ENCODE measurements around the gene DNAJA3. TPM values are rescaled to one million over a fixed set of nuclear protein-coding genes. Genes with fewer than 3 reads are reported as not detected.

DNAJA3 gene
- total and polyA plus RNA-seq, 7 donors = 68.0 to 110 (median 81.9) TPM

GRCh38 chr16:4402439-4403132, 23.1 kb upstream of the DNAJA3 start:
- no peaks in the 10 kb centered on the region for H3K9me3 ChIP-seq
- DNase-seq (peak; percentile 85 to 91), ATAC-seq (peak; percentile 93 to 98 (median 96))
- TF ChIP-seq, protein P1, sequence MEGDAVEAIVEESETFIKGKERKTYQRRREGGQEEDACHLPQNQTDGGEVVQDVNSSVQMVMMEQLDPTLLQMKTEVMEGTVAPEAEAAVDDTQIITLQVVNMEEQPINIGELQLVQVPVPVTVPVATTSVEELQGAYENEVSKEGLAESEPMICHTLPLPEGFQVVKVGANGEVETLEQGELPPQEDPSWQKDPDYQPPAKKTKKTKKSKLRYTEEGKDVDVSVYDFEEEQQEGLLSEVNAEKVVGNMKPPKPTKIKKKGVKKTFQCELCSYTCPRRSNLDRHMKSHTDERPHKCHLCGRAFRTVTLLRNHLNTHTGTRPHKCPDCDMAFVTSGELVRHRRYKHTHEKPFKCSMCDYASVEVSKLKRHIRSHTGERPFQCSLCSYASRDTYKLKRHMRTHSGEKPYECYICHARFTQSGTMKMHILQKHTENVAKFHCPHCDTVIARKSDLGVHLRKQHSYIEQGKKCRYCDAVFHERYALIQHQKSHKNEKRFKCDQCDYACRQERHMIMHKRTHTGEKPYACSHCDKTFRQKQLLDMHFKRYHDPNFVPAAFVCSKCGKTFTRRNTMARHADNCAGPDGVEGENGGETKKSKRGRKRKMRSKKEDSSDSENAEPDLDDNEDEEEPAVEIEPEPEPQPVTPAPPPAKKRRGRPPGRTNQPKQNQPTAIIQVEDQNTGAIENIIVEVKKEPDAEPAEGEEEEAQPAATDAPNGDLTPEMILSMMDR (IDR thresholded peaks at IDR 0.05) = peak; percentile 93
- no peak overlapping the region for H3K27ac ChIP-seq
- 20 to 35% (median 26%) methylated on average over 24 to 29 of the region's 29 CpGs for WGBS, 3 donors
- H3K27me3 ChIP-seq (ENCODE audit: insufficient read depth in 3 of 3, low read length in 2 of 3) = no peaks in the 10 kb centered on the region
- intact Hi-C loops (cut with DNase I) = loop anchor here (1.0 to 10.0 kb wide), 3 partner anchors 43 to 118 kb away; no protein-coding TSS in a partner anchor
- H3K4me1 ChIP-seq = peaks cover 3% of the 10 kb centered on the region
- peaks cover 0 to 30% of the 10 kb centered on the region in 2 donors for H3K36me3 ChIP-seq (ENCODE audit: insufficient read depth in 1 of 2, low read depth in 1 of 2)
- H3K4me3 ChIP-seq = no peak overlapping the region

DNA sequence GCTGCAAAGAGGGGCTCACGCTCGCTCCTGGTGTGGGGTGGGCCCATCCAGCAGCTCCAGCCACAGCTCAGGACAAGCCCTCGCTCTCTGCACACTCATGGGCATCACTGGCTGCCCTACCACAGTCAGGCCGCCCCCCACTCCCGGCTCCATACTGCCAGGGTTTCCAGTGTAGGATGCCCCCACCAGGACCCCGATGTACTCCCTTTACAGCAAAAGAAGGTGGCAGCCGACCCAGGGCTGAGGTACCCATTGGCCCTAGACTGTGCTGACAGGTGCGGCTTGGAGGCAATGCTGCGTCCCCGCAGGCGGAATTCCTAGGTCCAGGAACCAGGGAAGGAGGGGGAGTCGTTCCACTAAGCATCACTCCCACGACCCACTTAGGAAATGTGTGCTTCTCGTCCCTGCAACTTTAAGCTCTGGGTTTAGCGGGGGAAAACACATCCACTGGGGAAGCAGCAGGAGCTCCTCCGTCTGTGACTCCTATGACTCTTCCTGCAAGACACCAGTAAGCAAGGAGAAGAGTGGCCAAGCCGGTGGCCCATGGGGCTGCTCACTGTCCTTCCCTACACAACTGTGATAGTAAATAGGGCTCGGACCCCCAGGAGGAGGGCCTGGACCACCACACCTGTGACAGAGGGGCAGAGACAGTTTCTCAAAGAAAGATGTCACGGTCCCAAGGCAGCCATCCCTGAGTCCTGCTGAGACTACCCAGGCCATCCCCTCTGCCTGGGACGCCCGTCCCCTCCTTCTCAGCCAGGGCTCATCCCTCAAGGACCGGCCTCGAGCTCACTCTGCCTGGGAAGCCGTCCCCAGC, 22.3 kb upstream of the DNAJA3 start:
- 79 to 82% (median 81%) methylated on average over 24 of the region's 24 CpGs for WGBS, 3 donors

GRCh38 chr16:4404247-4404966, 21.3 kb upstream of the DNAJA3 start:
- no peak for ATAC-seq
- Histone ChIP-seq H3K4me1 (peaks cover 4% of the 10 kb centered on the region), H3K9me3 (no peaks in the 10 kb centered on the region), H3K27ac (no peak overlapping the region), H3K4me3 (no peak overlapping the region), H3K27me3 (ENCODE audit: insufficient read depth in 3 of 3, low read length in 2 of 3) (no peaks in the 10 kb centered on the region), H3K36me3 (ENCODE audit: insufficient read depth in 1 of 2, low read depth in 1 of 2) (peaks cover 0 to 32% of the 10 kb centered on the region in 2 donors)
- WGBS, 3 donors = 77 to 84% (median 80%) methylated on average over 20 of the region's 20 CpGs
- peak in 1 of 2 donors; percentile 57 for DNase-seq
- TF ChIP-seq, protein P1 (IDR thresholded peaks at IDR 0.05) = peak; percentile 15
- intact Hi-C loops (cut with DNase I) = loop anchor here (10.0 kb wide), 2 partner anchors 110 to 120 kb away; no protein-coding TSS in a partner anchor

More for the DNA sequence above, 22.3 kb upstream of the DNAJA3 start:
- Histone ChIP-seq H3K36me3 (ENCODE audit: insufficient read depth in 1 of 2, low read depth in 1 of 2) (peaks cover 0 to 32% of the 10 kb centered on the region in 2 donors), H3K4me3 (no peak overlapping the region), H3K27me3 (ENCODE audit: insufficient read depth in 3 of 3, low read length in 2 of 3) (no peaks in the 10 kb centered on the region), H3K27ac (no peak overlapping the region), H3K9me3 (no peaks in the 10 kb centered on the region), H3K4me1 (peaks cover 3% of the 10 kb centered on the region)
- DNase-seq = no peak
- TF ChIP-seq, protein P1 (IDR thresholded peaks at IDR 0.05) = no peak
- intact Hi-C loops (cut with DNase I) = loop anchor here (10.0 kb wide), 2 partner anchors 109 to 119 kb away; no protein-coding TSS in a partner anchor
- peak in 3 of 4 donors; percentile 7 to 21 (median 12) for ATAC-seq

DNA sequence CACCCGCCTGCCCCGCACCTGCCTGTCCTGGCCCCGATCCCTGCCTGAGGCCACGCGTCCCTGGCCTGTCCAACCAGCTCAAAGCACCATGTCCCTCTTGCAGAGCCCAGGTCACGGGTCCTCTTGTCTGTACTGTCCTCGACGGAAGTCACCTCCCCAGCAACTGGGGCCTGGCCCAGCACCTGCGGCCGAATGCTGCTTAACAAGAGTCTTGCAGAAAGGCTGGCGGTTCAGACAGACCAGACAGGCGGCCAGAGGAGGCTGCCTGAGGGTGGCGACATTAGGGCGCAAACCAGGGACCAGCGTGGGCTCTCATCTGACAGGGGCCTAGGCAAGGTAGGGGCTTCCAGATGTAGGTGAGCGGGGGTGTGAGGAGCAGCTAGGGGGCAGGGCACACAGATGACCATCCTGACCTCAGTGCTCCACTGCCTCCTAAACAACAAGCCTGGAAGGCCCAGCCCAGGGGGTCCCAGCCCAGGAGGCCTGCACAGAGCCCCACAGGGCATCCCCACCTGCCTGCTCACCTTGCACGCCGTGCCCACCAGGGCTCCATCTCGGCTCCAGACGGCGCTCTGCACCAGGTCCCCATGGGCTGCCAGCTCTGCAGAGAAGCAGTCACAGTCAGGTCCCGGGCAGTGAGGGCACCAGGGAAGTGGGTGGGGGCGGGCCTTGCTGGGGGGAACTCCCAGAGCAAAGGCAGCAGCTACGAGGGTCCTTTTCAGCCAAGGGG, 20.5 kb upstream of the DNAJA3 start:
- H3K9me3 ChIP-seq = no peaks in the 10 kb centered on the region
- no peak overlapping the region for H3K4me3 ChIP-seq
- intact Hi-C loops (cut with DNase I) = loop anchor here (10.0 kb wide), 2 partner anchors 110 to 120 kb away; no protein-coding TSS in a partner anchor
- DNase-seq = no peak
- H3K36me3 ChIP-seq (ENCODE audit: insufficient read depth in 1 of 2, low read depth in 1 of 2) = peaks cover 0 to 30% of the 10 kb centered on the region in 2 donors
- 85 to 91% (median 87%) methylated on average over 21 to 24 of the region's 24 CpGs for WGBS, 3 donors
- peaks cover 8% of the 10 kb centered on the region for H3K4me1 ChIP-seq
- no peaks in the 10 kb centered on the region for H3K27me3 ChIP-seq (ENCODE audit: insufficient read depth in 3 of 3, low read length in 2 of 3)
- no peak overlapping the region for H3K27ac ChIP-seq
- TF ChIP-seq, protein P1 (IDR thresholded peaks at IDR 0.05) = no peak
- no peak for ATAC-seq

All from psoas muscle (tissue), 8 donors.